Measurements from ENCODE around the gene EFNA5. TPM values are rescaled to one million over a fixed set of nuclear protein-coding genes. Genes with fewer than 3 reads are reported as not detected.

Gene EFNA5
- total and polyA plus RNA-seq, 2 of the 8 experiments (the other 6 are each of a cell fraction or from before 2014, with no cell fraction given), result 9.6 to 21.8 TPM

DNA sequence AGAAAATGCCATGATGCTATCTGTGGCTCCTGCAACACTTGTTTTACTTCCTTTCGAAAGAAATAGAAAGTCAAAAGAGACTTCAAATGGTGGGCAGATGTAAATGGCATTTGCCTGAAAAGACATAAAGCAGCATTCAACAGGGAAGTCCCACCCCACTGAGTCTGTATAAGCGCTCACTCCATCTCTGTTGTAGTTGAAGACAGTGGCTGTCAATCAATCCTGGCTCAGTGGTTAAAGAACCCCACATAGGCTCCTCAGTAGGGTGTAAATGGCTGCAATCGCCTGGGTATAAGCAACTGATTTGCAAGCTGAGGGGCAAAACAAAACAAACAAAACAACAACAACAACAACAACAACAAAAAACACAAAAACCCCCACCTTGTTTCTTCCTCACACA lies 158.7 kb downstream of the EFNA5 start (continued):
- peak; percentile 85 for TF ChIP-seq CHD7 (IDR thresholded peaks at IDR 0.05; ENCODE audit: insufficient replicate concordance, low read length)
- TF ChIP-seq EP300 (IDR thresholded peaks at IDR 0.05; ENCODE audit: borderline replicate concordance in 1 of 2, low read depth in 2 of 2, low read length in 2 of 2), result no peak
- TF ChIP-seq YY1 (IDR thresholded peaks at IDR 0.05; ENCODE audit: low read depth, low read length), result peak; percentile 50; the same call in 1 of the 2 replicates
- TF ChIP-seq ZNF274 (IDR thresholded peaks at IDR 0.05; ENCODE audit: borderline replicate concordance, extremely low read depth, low read length), result no peak
- TF ChIP-seq NANOG (IDR thresholded peaks at IDR 0.05; ENCODE audit: insufficient read depth, low read depth, low read length, poor library complexity, severe bottlenecking), result peak; percentile 80

Measured in H1 (cell line).